ENCODE data around the gene FABP3.

The FABP3 gene

GRCh38 chr1:31371121-31371959, 1.5 kb downstream of the FABP3 start:
- DNase-seq = no peak

- no peak for DNase-seq
These were observed 2.3 kb downstream of the FABP3 start for GRCh38 chr1:31370565-31370964.

- DNase-seq = no peak
These were observed 2.9 kb downstream of the FABP3 start for GRCh38 chr1:31370021-31370420.

- no peak for DNase-seq
These were observed 4.2 kb downstream of the FABP3 start for GRCh38 chr1:31368611-31369107.

- no peak for DNase-seq
These were observed 6.1 kb downstream of the FABP3 start for GRCh38 chr1:31366796-31367195.

GRCh38 chr1:31364561-31365250, 8.2 kb downstream of the FABP3 start:
- peak; percentile 55 for DNase-seq

GRCh38 chr1:31362032-31362431, 10.8 kb downstream of the FABP3 start:
- DNase-seq = no peak

GRCh38 chr1:31361607-31362006, 11.3 kb downstream of the FABP3 start:
- no peak for DNase-seq

- DNase-seq = no peak
These were observed 16.4 kb downstream of the FABP3 start for GRCh38 chr1:31356427-31356826.

GRCh38 chr1:31354283-31354682, 18.6 kb downstream of the FABP3 start:
- no peak for DNase-seq

- no peak for DNase-seq
These were observed 24.4 kb downstream of the FABP3 start for GRCh38 chr1:31348449-31348848.

GRCh38 chr1:31346785-31347184, 26.1 kb downstream of the FABP3 start:
- DNase-seq = no peak

- DNase-seq = no peak
These were observed 27.2 kb downstream of the FABP3 start for GRCh38 chr1:31345635-31346034.

- DNase-seq = no peak
These were observed 28.4 kb downstream of the FABP3 start for GRCh38 chr1:31344503-31344902.

- no peak for DNase-seq
These were observed 36.0 kb downstream of the FABP3 start for GRCh38 chr1:31336687-31337467.

- DNase-seq = peak; percentile 4
These were observed 37.9 kb downstream of the FABP3 start for GRCh38 chr1:31335007-31335406.

GRCh38 chr1:31327381-31327780, 45.5 kb downstream of the FABP3 start:
- no peak for DNase-seq

GRCh38 chr1:31326461-31326860, 46.4 kb downstream of the FABP3 start:
- DNase-seq = no peak

GRCh38 chr1:31324992-31325391, 47.9 kb downstream of the FABP3 start:
- DNase-seq = no peak

GRCh38 chr1:31324093-31324492, 48.8 kb downstream of the FABP3 start:
- no peak for DNase-seq

- DNase-seq = no peak
These were observed 54.7 kb downstream of the FABP3 start for GRCh38 chr1:31318146-31318545.

GRCh38 chr1:31315902-31316301, 57.0 kb downstream of the FABP3 start:
- DNase-seq = no peak

All from kidney glomerular epithelial cell (primary cell).